Smooth muscle cell (in vitro differentiated cells): ENCODE data around the gene HIPK4. TPM values are rescaled to one million over a fixed set of nuclear protein-coding genes. Genes with fewer than 3 reads are reported as not detected.

Source experiments
- DNase-seq: peaks from one replicate; lab custom pipeline; 2025; ENCODE audit not compliant: unreplicated experiment; lab: John Stamatoyannopoulos, UW
- H2AFZ ChIP-seq: fragments of 200-600 bp; sonication (generic); 2 replicates; pipeline ENCODE4 v1.6.0; 2016; ENCODE audit warnings: antibody characterized with exemption, low read depth, mild to moderate bottlenecking
- H3F3A ChIP-seq: fragments of 200-600 bp; sonication (generic); 2 replicates; pipeline ENCODE4 v1.6.0; 2017; ENCODE audit warnings: antibody characterized with exemption, low read depth
- H3K27ac ChIP-seq: fragments of 200-600 bp; sonication (generic); 2 replicates; pipeline ENCODE4 v1.5.1; 2016; ENCODE audit warnings: low read depth, mild to moderate bottlenecking
- H3K27me3 ChIP-seq: fragments of 200-600 bp; sonication (generic); 2 replicates; pipeline ENCODE4 v1.6.1; 2016; ENCODE audit warnings: low read depth, mild to moderate bottlenecking
- H3K36me3 ChIP-seq: fragments of 200-600 bp; sonication (generic); 2 replicates; pipeline ENCODE4 v1.5.1; 2016; ENCODE audit warnings: low read depth
- H3K4me1 ChIP-seq: fragments of 200-600 bp; sonication (generic); 2 replicates; pipeline ENCODE4 v1.5.1; 2016; ENCODE audit warnings: low read depth
- H3K4me2 ChIP-seq: fragments of 200-600 bp; sonication (generic); 2 replicates; pipeline ENCODE4 v1.6.0; 2016; ENCODE audit warnings: mild to moderate bottlenecking
- H3K4me3 ChIP-seq: fragments of 200-600 bp; sonication (generic); 2 replicates; pipeline ENCODE4 v1.5.1; 2016; ENCODE audit warnings: mild to moderate bottlenecking
- H3K79me2 ChIP-seq: fragments of 200-600 bp; sonication (generic); 2 replicates; pipeline ENCODE4 v1.6.0; 2016; ENCODE audit warnings: low read depth, mild to moderate bottlenecking
- H3K9ac ChIP-seq: fragments of 200-600 bp; sonication (generic); 2 replicates; pipeline ENCODE4 v1.6.0; 2016; ENCODE audit warnings: low read depth
- H3K9me3 ChIP-seq: fragments of 200-600 bp; sonication (generic); replicated peaks from 2 replicates; pipeline ENCODE4 v1.5.1; 2016; ENCODE audit warnings: low read depth
- H4K20me1 ChIP-seq: fragments of 200-600 bp; sonication (generic); 2 replicates; pipeline ENCODE4 v1.6.0; 2016; ENCODE audit warnings: low read depth
- CTCF ChIP-seq: fragments of 200-600 bp; sonication (generic); IDR thresholded peaks from 2 replicates; pipeline ENCODE4 v1.5.1; 2017; ENCODE audit warnings: borderline replicate concordance, mild to moderate bottlenecking, antibody characterized with exemption; ENCODE audit not compliant: insufficient read depth, poor library complexity, severe bottlenecking
- WGBS: methylation state at CpG from one replicate; pipeline ENCODE4 v1.1.7; 2016; ENCODE audit warnings: low lambda C conversion rate; 5-methylcytosine and 5-hydroxymethylcytosine counted together
- microRNA-seq: library from miRNA; unstranded; fragments of <30 nt; microRNA quantifications from one replicate; pipeline ENCODE4, GENCODE V29; 2016; ENCODE audit warnings: borderline number of aligned reads
- polyA plus RNA-seq: library from polyadenylated mRNA; unstranded; fragments of >200 nt; fragmentation: Nextera tagmentation; extraction: Ambion mirVana; gene quantifications from 2 replicates; pipeline ENCODE4 v1.2.1, GENCODE V29; 2016
- small RNA-seq: library from RNA; depleted of rRNA; stranded (forward); fragments of <200 nt; gene quantifications from one replicate; pipeline ENCODE3, GENCODE V24; 2014
- total RNA-seq: library from RNA; depleted of rRNA; stranded (reverse); fragments of >200 nt; gene quantifications from 2 replicates; pipeline ENCODE4 v1.2.3, GENCODE V29; 2014

HIPK4 gene
- total and polyA plus RNA-seq, 2 experiments from 2014 or later: 0.32 TPM; not detected in 1

- H3F3A ChIP-seq: no peaks in the 10 kb centered on the region
- H3K79me2 ChIP-seq: peaks cover 5% of the 10 kb centered on the region
- H3K4me1 ChIP-seq: no peaks in the 10 kb centered on the region
- 93% methylated on average over 6 of the region's 6 CpGs for WGBS
- H3K36me3 ChIP-seq: no peaks in the 10 kb centered on the region
- peaks cover 10% of the 10 kb centered on the region for H4K20me1 ChIP-seq
- H3K9me3 ChIP-seq: no peaks in the 10 kb centered on the region
- H3K4me2 ChIP-seq: no peak overlapping the region
- DNase-seq: no peak
- H3K4me3 ChIP-seq: no peak overlapping the region
- TF ChIP-seq CTCF: no peak
- no peaks in the 10 kb centered on the region for H3K27me3 ChIP-seq
- H2AFZ ChIP-seq: no peak overlapping the region
- no peak overlapping the region for H3K9ac ChIP-seq
- no peak overlapping the region for H3K27ac ChIP-seq
Observed at GRCh38 chr19:40332669-40333068, 57.3 kb downstream of the HIPK4 start.

GRCh38 chr19:40331052-40331451 lies 58.9 kb downstream of the HIPK4 start:
- Histone ChIP-seq H3K4me3 (no peak overlapping the region), H3K36me3 (no peaks in the 10 kb centered on the region), H4K20me1 (no peaks in the 10 kb centered on the region), H3K9ac (no peak overlapping the region), H3K79me2 (no peaks in the 10 kb centered on the region), H2AFZ (no peak overlapping the region), H3K27ac (peak overlapping the region; percentile 28), H3K9me3 (no peaks in the 10 kb centered on the region), H3K4me1 (no peaks in the 10 kb centered on the region), H3F3A (no peaks in the 10 kb centered on the region), H3K4me2 (no peak overlapping the region), H3K27me3 (no peaks in the 10 kb centered on the region)
- no peak for TF ChIP-seq CTCF
- 67% methylated on average over 5 of the region's 5 CpGs for WGBS
- DNase-seq: no peak

Small RNAs within 50 kb of the gene (microRNA-seq; reads per million reads assigned to microRNA genes)
- 5.3 reads per million for gene MIR6796

Small RNAs within 50 kb of the gene (small RNA-seq; reads per million reads assigned to genes)
- gene MIR6796 (not detected), gene RF00019 (not detected)

Other genes with a start within 250 kb of the HIPK4 start
- 4.4 and 14.8 TPM in 2 replicates for gene MAP3K10, start 198.8 kb downstream of the HIPK4 start, total RNA-seq
- 7.8 and 14.1 TPM in 2 replicates for gene MAP3K10, start 198.8 kb downstream of the HIPK4 start, polyA plus RNA-seq
- gene TTC9B, start 171.8 kb downstream of the HIPK4 start, total RNA-seq: not detected in 2 replicates
- 0.90 TPM in 1 of 2 replicates, not detected in the other for gene TTC9B, start 171.8 kb downstream of the HIPK4 start, polyA plus RNA-seq
- gene CCNP, start 163.5 kb downstream of the HIPK4 start, total RNA-seq: not detected in 2 replicates
- gene CCNP, start 163.5 kb downstream of the HIPK4 start, polyA plus RNA-seq: 0.23 and 0.38 TPM in 2 replicates
- gene AKT2, start 104.8 kb downstream of the HIPK4 start, total RNA-seq: 54.9 and 62.6 TPM in 2 replicates
- 26.6 and 39.1 TPM in 2 replicates for gene AKT2, start 104.8 kb downstream of the HIPK4 start, polyA plus RNA-seq
- 6.3 and 7.6 TPM in 2 replicates for gene C19orf47, start 41.8 kb downstream of the HIPK4 start, total RNA-seq
- gene C19orf47, start 41.8 kb downstream of the HIPK4 start, polyA plus RNA-seq: 7.8 and 9.3 TPM in 2 replicates
- 716 and 737 TPM in 2 replicates for gene PLD3, start 41.5 kb downstream of the HIPK4 start, total RNA-seq
- gene PLD3, start 41.5 kb downstream of the HIPK4 start, polyA plus RNA-seq: 880 and 1,023 TPM in 2 replicates
- 3.3 and 4.4 TPM in 2 replicates for gene PRX, start 23.2 kb upstream of the HIPK4 start, total RNA-seq
- 2.9 and 3.9 TPM in 2 replicates for gene PRX, start 23.2 kb upstream of the HIPK4 start, polyA plus RNA-seq
- gene SERTAD1, start 35.8 kb upstream of the HIPK4 start, total RNA-seq: 44.0 and 44.9 TPM in 2 replicates
- gene SERTAD1, start 35.8 kb upstream of the HIPK4 start, polyA plus RNA-seq: 67.1 and 67.2 TPM in 2 replicates
- 40.4 and 43.1 TPM in 2 replicates for gene SERTAD3, start 54.2 kb upstream of the HIPK4 start, total RNA-seq
- gene SERTAD3, start 54.2 kb upstream of the HIPK4 start, polyA plus RNA-seq: 78.0 and 82.9 TPM in 2 replicates
- gene BLVRB, start 75.6 kb upstream of the HIPK4 start, total RNA-seq: 49.1 and 50.3 TPM in 2 replicates
- 86.4 and 95.4 TPM in 2 replicates for gene BLVRB, start 75.6 kb upstream of the HIPK4 start, polyA plus RNA-seq
- 0.45 and 1.0 TPM in 2 replicates for gene SPTBN4, start 76.8 kb upstream of the HIPK4 start, total RNA-seq
- gene SPTBN4, start 76.8 kb upstream of the HIPK4 start, polyA plus RNA-seq: 0.63 and 1.2 TPM in 2 replicates
- gene SHKBP1, start 186.7 kb upstream of the HIPK4 start, total RNA-seq: 38.8 and 40.9 TPM in 2 replicates
- gene SHKBP1, start 186.7 kb upstream of the HIPK4 start, polyA plus RNA-seq: 90.8 and 102 TPM in 2 replicates
- gene LTBP4, start 211.2 kb upstream of the HIPK4 start, total RNA-seq: 28.5 and 38.5 TPM in 2 replicates
- gene LTBP4, start 211.2 kb upstream of the HIPK4 start, polyA plus RNA-seq: 170 and 188 TPM in 2 replicates